Measurements from ENCODE around the gene ANKLE1.

- no peak for TF ChIP-seq HDAC2 (IDR thresholded peaks at IDR 0.05)
- peak; percentile 48 for TF ChIP-seq CTCF (IDR thresholded peaks at IDR 0.05)
- no peak for TF ChIP-seq ZFP36 (IDR thresholded peaks at IDR 0.05; ENCODE audit: borderline replicate concordance, partially characterized antibody)
- no peak for TF ChIP-seq BHLHE40 (IDR thresholded peaks at IDR 0.05; ENCODE audit: low read depth, low read length)
Observed at GRCh38 chr19:17235300-17235970, 46.3 kb upstream of the ANKLE1 start.

Data from A549 (cell line).